T-helper 1 cell treated with Interleukin-12 subunit alpha and Interleukin-12 subunit beta and Interleukin-4 antibody, amounts not matched to agents 30 μg/mL and 1 μg/mL, for 36 hours (primary cell): Measurements from ENCODE around the gene USP15.
"Not testable (repeated sequence)": the region's sequence is repeated elsewhere in the genome, so short reads cannot be mapped to it uniquely, and the experiment has no call there.

ENCODE experiments used
- H3K27ac Mint-ChIP-seq: one replicate; pipeline ENCODE4 v1.8.0; 2021; ENCODE audit warnings: mild to moderate bottlenecking, mixed read lengths
- H3K27me3 Mint-ChIP-seq: one replicate; pipeline ENCODE4 v1.8.0; 2021; ENCODE audit warnings: low read depth, mixed read lengths
- H3K36me3 Mint-ChIP-seq: one replicate; pipeline ENCODE4 v1.8.0; 2021; ENCODE audit warnings: low read depth, mixed read lengths
- H3K4me1 Mint-ChIP-seq: one replicate; pipeline ENCODE4 v1.8.0; 2021; ENCODE audit warnings: low read depth, mixed read lengths
- H3K4me3 Mint-ChIP-seq: one replicate; pipeline ENCODE4 v1.8.0; 2021; ENCODE audit warnings: mild to moderate bottlenecking, moderate library complexity, mixed read lengths
- H3K9me3 Mint-ChIP-seq: one replicate; pipeline ENCODE4 v1.8.0; 2021; ENCODE audit warnings: mixed read lengths

Gene USP15

GRCh38 chr12:62429457-62429856 lies 169.3 kb downstream of the USP15 start:
- peaks cover under 1% of the 10 kb centered on the region for H3K4me1 Mint-ChIP-seq
- H3K36me3 Mint-ChIP-seq, result peaks cover 2% of the 10 kb centered on the region
- H3K27me3 Mint-ChIP-seq, result peaks cover 45% of the 10 kb centered on the region
- H3K27ac Mint-ChIP-seq, result no peak overlapping the region
- H3K9me3 Mint-ChIP-seq, result peaks cover 13% of the 10 kb centered on the region
- H3K4me3 Mint-ChIP-seq, result no peak overlapping the region

GRCh38 chr12:62434494-62435302 lies 174.5 kb downstream of the USP15 start:
- Mint-ChIP-seq H3K9me3 (no peaks in the 10 kb centered on the region), H3K36me3 (no peaks in the 10 kb centered on the region), H3K4me1 (peaks cover 11% of the 10 kb centered on the region), H3K27ac (no peak overlapping the region), H3K4me3 (peak overlapping the region; percentile 76), H3K27me3 (peaks cover 63% of the 10 kb centered on the region)

- peak overlapping the region; percentile 76 for H3K4me3 Mint-ChIP-seq
- H3K36me3 Mint-ChIP-seq, result no peaks in the 10 kb centered on the region
- H3K27me3 Mint-ChIP-seq, result peaks cover 55% of the 10 kb centered on the region
- H3K9me3 Mint-ChIP-seq, result no peaks in the 10 kb centered on the region
- H3K27ac Mint-ChIP-seq, result no peak overlapping the region
- H3K4me1 Mint-ChIP-seq, result peaks cover 11% of the 10 kb centered on the region
These were observed 175.3 kb downstream of the USP15 start for GRCh38 chr12:62435303-62436163.

GRCh38 chr12:62436164-62436503 lies 175.9 kb downstream of the USP15 start:
- Mint-ChIP-seq H3K36me3 (no peaks in the 10 kb centered on the region), H3K4me3 (peak overlapping the region; percentile 76), H3K9me3 (peaks cover 3% of the 10 kb centered on the region), H3K27me3 (peaks cover 50% of the 10 kb centered on the region), H3K27ac (no peak overlapping the region), H3K4me1 (peaks cover 11% of the 10 kb centered on the region)

- Mint-ChIP-seq H3K36me3 (peaks cover 3% of the 10 kb centered on the region), H3K4me3 (no peak overlapping the region), H3K27ac (no peak overlapping the region), H3K9me3 (peaks cover 20% of the 10 kb centered on the region), H3K27me3 (peaks cover 43% of the 10 kb centered on the region), H3K4me1 (peaks cover 11% of the 10 kb centered on the region)
These were observed 178.0 kb downstream of the USP15 start for GRCh38 chr12:62438098-62438692.

GRCh38 chr12:62446754-62447452 lies 186.7 kb downstream of the USP15 start:
- Mint-ChIP-seq H3K27me3 (peaks cover 26% of the 10 kb centered on the region), H3K4me1 (no peaks in the 10 kb centered on the region), H3K4me3 (no peak overlapping the region), H3K36me3 (peaks cover 6% of the 10 kb centered on the region), H3K27ac (no peak overlapping the region), H3K9me3 (peaks cover 15% of the 10 kb centered on the region)

GRCh38 chr12:62448436-62448835 lies 188.2 kb downstream of the USP15 start:
- H3K4me3 Mint-ChIP-seq, result no peak overlapping the region
- no peaks in the 10 kb centered on the region for H3K4me1 Mint-ChIP-seq
- H3K9me3 Mint-ChIP-seq, result peaks cover 5% of the 10 kb centered on the region
- H3K36me3 Mint-ChIP-seq, result peaks cover 3% of the 10 kb centered on the region
- no peak overlapping the region for H3K27ac Mint-ChIP-seq
- H3K27me3 Mint-ChIP-seq, result peaks cover 23% of the 10 kb centered on the region

GRCh38 chr12:62455429-62455828 lies 195.2 kb downstream of the USP15 start:
- H3K9me3 Mint-ChIP-seq, H3K4me3 Mint-ChIP-seq, H3K36me3 Mint-ChIP-seq, H3K27ac Mint-ChIP-seq, H3K4me1 Mint-ChIP-seq: not testable (repeated sequence)
- peaks cover 21% of the 10 kb centered on the region for H3K27me3 Mint-ChIP-seq

- H3K27ac Mint-ChIP-seq, result no peak overlapping the region
- H3K27me3 Mint-ChIP-seq, result peaks cover 4% of the 10 kb centered on the region
- H3K4me3 Mint-ChIP-seq, result no peak overlapping the region
- H3K9me3 Mint-ChIP-seq, result peaks cover 26% of the 10 kb centered on the region
- peaks cover 2% of the 10 kb centered on the region for H3K36me3 Mint-ChIP-seq
- no peaks in the 10 kb centered on the region for H3K4me1 Mint-ChIP-seq
These were observed 198.4 kb downstream of the USP15 start for GRCh38 chr12:62458626-62459025.

GRCh38 chr12:62459976-62460375 lies 199.8 kb downstream of the USP15 start:
- Mint-ChIP-seq H3K4me3 (no peak overlapping the region), H3K27ac (no peak overlapping the region), H3K4me1 (no peaks in the 10 kb centered on the region), H3K9me3 (peaks cover 32% of the 10 kb centered on the region), H3K27me3 (peaks cover 4% of the 10 kb centered on the region), H3K36me3 (peaks cover 4% of the 10 kb centered on the region)

- not testable (repeated sequence) for H3K4me1 Mint-ChIP-seq, H3K4me3 Mint-ChIP-seq, H3K36me3 Mint-ChIP-seq, H3K27ac Mint-ChIP-seq, H3K27me3 Mint-ChIP-seq
- peaks cover 28% of the 10 kb centered on the region for H3K9me3 Mint-ChIP-seq
These were observed 201.1 kb downstream of the USP15 start for GRCh38 chr12:62461171-62461837.

- not testable (repeated sequence) for H3K36me3 Mint-ChIP-seq
- Mint-ChIP-seq H3K9me3 (peaks cover 28% of the 10 kb centered on the region), H3K4me1 (peaks cover 12% of the 10 kb centered on the region)
These were observed 203.0 kb downstream of the USP15 start for GRCh38 chr12:62463252-62463651.

More at GRCh38 chr12:62463252-62463651, 203.0 kb downstream of the USP15 start:
- H3K4me3 Mint-ChIP-seq, H3K27me3 Mint-ChIP-seq, H3K27ac Mint-ChIP-seq: not testable (repeated sequence)
